NT2/D1 (cell line): ENCODE results near the gene SFRP5.

Source experiments
- DNase-seq: peaks from one replicate; pipeline ENCODE4 v3.0.0-alpha.2; 2011; ENCODE audit warnings: low read depth, low spot score
- H3K27me3 ChIP-seq: 2 replicates; pipeline ENCODE4 v1.6.0; 2011; ENCODE audit warnings: mild to moderate bottlenecking; ENCODE audit not compliant: insufficient read length, insufficient read depth
- H3K36me3 ChIP-seq: 2 replicates; pipeline ENCODE4 v1.6.1; 2011; ENCODE audit warnings: mild to moderate bottlenecking, low read length, mixed read lengths; ENCODE audit not compliant: insufficient read depth, insufficient read length
- H3K4me1 ChIP-seq: 2 replicates; pipeline ENCODE4 v1.5.1; 2011; ENCODE audit not compliant: insufficient read depth, insufficient read length
- H3K4me3 ChIP-seq: 2 replicates; pipeline ENCODE4 v1.5.1; 2011; ENCODE audit warnings: low read depth; ENCODE audit not compliant: insufficient read length
- H3K9ac ChIP-seq: 2 replicates; pipeline ENCODE4 v1.6.0; 2011; ENCODE audit warnings: low read depth; ENCODE audit not compliant: insufficient read length
- H3K9me3 ChIP-seq: 2 replicates; pipeline ENCODE4 v1.5.1; 2011; ENCODE audit warnings: mild to moderate bottlenecking, low read length; ENCODE audit not compliant: insufficient read depth
- SUZ12 ChIP-seq: IDR thresholded peaks from 2 replicates; pipeline ENCODE4 v1.6.1; 2011; ENCODE audit not compliant: insufficient read length, insufficient read depth; ENCODE audit errors: extremely low read depth
- YY1 ChIP-seq: IDR thresholded peaks from 2 replicates; pipeline ENCODE4 v1.6.1; 2011; ENCODE audit not compliant: insufficient read length, insufficient read depth
- ZNF274 ChIP-seq: IDR thresholded peaks from 2 replicates; pipeline ENCODE4 v1.6.1; 2011; ENCODE audit warnings: mild to moderate bottlenecking, low read depth, low read length

The SFRP5 gene

GRCh38 chr10:97795886-97796285 is 24.1 kb upstream of the SFRP5 start:
- TF ChIP-seq YY1, result no peak
- no peak for TF ChIP-seq SUZ12
- no peak for TF ChIP-seq ZNF274

GRCh38 chr10:97791824-97792721 is 20.3 kb upstream of the SFRP5 start:
- H3K4me3 ChIP-seq, result no peak overlapping the region
- H3K27me3 ChIP-seq, result no peaks in the 10 kb centered on the region
- H3K9me3 ChIP-seq, result no peaks in the 10 kb centered on the region
- H3K9ac ChIP-seq, result no peak overlapping the region
- H3K36me3 ChIP-seq, result no peaks in the 10 kb centered on the region
- TF ChIP-seq ZNF274 (no peak), YY1 (no peak), SUZ12 (no peak)
- DNase-seq, result no peak
- peaks cover 2% of the 10 kb centered on the region for H3K4me1 ChIP-seq

More at GRCh38 chr10:97795886-97796285, 24.1 kb upstream of the SFRP5 start:
- no peak for DNase-seq
- Histone ChIP-seq H3K27me3 (no peaks in the 10 kb centered on the region), H3K9ac (no peak overlapping the region), H3K36me3 (no peaks in the 10 kb centered on the region), H3K4me1 (no peaks in the 10 kb centered on the region), H3K9me3 (peaks cover 19% of the 10 kb centered on the region; the same call in 1 of the 2 replicates), H3K4me3 (no peak overlapping the region)

DNA sequence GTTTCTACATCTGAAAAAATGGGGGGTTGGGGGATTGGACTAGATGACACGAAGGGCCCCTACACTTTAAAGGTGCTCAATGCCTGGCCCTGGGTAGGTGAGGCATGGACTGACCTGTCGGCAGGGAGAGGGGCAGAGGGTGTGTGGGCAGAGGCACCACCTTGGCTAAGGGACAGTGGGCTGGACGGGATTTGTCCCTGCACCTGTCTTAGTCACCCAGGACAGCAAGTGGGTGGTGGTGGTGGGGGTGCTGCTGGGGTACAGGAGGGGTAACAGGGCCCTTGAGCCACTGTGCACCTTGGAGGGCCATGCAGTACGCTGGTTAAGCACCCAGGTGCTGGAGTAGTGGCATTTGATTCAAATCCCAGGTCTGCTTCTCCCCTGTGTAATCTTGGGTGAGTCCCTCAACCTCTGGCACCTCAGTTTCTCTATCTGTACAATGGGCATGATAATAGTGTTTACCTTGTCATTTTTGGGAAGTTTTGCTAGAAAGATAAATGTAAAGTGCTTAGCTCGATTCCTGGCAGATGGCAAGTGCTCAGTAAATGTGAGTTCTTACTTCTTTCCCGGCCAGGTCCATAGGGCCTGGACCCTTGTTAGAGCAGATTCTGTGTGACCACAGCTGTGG is 18.1 kb upstream of the SFRP5 start:
- H3K9ac ChIP-seq, result no peak overlapping the region
- H3K4me3 ChIP-seq, result no peak overlapping the region
- no peak for DNase-seq
- peaks cover 2% of the 10 kb centered on the region for H3K4me1 ChIP-seq
- TF ChIP-seq SUZ12, result no peak
- H3K36me3 ChIP-seq, result no peaks in the 10 kb centered on the region
- H3K27me3 ChIP-seq, result no peaks in the 10 kb centered on the region
- no peaks in the 10 kb centered on the region for H3K9me3 ChIP-seq

- Histone ChIP-seq H3K9ac (peak overlapping the region; percentile 50), H3K4me3 (no peak overlapping the region), H3K27me3 (no peaks in the 10 kb centered on the region), H3K36me3 (no peaks in the 10 kb centered on the region), H3K9me3 (no peaks in the 10 kb centered on the region), H3K4me1 (peaks cover 2% of the 10 kb centered on the region)
- no peak for TF ChIP-seq YY1
- no peak for TF ChIP-seq ZNF274
- TF ChIP-seq SUZ12, result no peak
- DNase-seq, result no peak
These were observed 17.0 kb upstream of the SFRP5 start for GRCh38 chr10:97788552-97789442.

GRCh38 chr10:97785731-97786130 is 13.9 kb upstream of the SFRP5 start:
- H3K9me3 ChIP-seq, result no peaks in the 10 kb centered on the region
- H3K27me3 ChIP-seq, result no peaks in the 10 kb centered on the region
- DNase-seq, result no peak
- H3K36me3 ChIP-seq, result no peaks in the 10 kb centered on the region
- no peak overlapping the region for H3K4me3 ChIP-seq
- TF ChIP-seq ZNF274 (no peak), YY1 (no peak), SUZ12 (no peak)
- H3K4me1 ChIP-seq, result peaks cover 12% of the 10 kb centered on the region
- no peak overlapping the region for H3K9ac ChIP-seq

GRCh38 chr10:97785231-97785630 is 13.4 kb upstream of the SFRP5 start:
- H3K9ac ChIP-seq, result no peak overlapping the region
- peaks cover 13% of the 10 kb centered on the region for H3K4me1 ChIP-seq
- H3K4me3 ChIP-seq, result no peak overlapping the region
- no peak for DNase-seq
- no peaks in the 10 kb centered on the region for H3K9me3 ChIP-seq
- no peaks in the 10 kb centered on the region for H3K27me3 ChIP-seq
- H3K36me3 ChIP-seq, result no peaks in the 10 kb centered on the region
- TF ChIP-seq ZNF274, result no peak
- no peak for TF ChIP-seq YY1
- no peak for TF ChIP-seq SUZ12
